Lung (tissue), 12 donors: ENCODE results near the gene RASGRF1. TPM values are rescaled to one million over a fixed set of nuclear protein-coding genes. Genes with fewer than 3 reads are reported as not detected.

Experiments
- ATAC-seq: fragments of 200-7000 bp; cut with Tn5 transposase; one replicate; pipeline ENCODE4 v1.9.1; 2020; ENCODE audit warnings: moderate number of reproducible peaks; ENCODE audit not compliant: insufficient read depth, low FRiP score
- DNase-seq, 3 donors: peaks; one replicate each; pipeline ENCODE4 v3.0.0-alpha.2; 2013 to 2017
- H3K27ac ChIP-seq, 2 donors: one replicate each; pipeline ENCODE4 v1.5.1; 2013; ENCODE audit warnings: mild to moderate bottlenecking in 2 of 2, moderate library complexity in 2 of 2, control low read depth in 1 of 2, inconsistent platforms in 1 of 2, low read depth in 1 of 2, low read length in 1 of 2
- H3K27me3 ChIP-seq, 3 donors: one replicate each; pipeline ENCODE4 v1.5.1; 2013; ENCODE audit warnings: low read length in 2 of 3; ENCODE audit not compliant: control insufficient read depth in 3 of 3, insufficient read depth in 3 of 3
- H3K36me3 ChIP-seq, 4 donors: one replicate each; pipeline ENCODE4 v1.5.1; 2013; ENCODE audit warnings: low read length in 4 of 4, mild to moderate bottlenecking in 1 of 4, moderate library complexity in 1 of 4; ENCODE audit not compliant: control insufficient read depth in 4 of 4, insufficient read depth in 4 of 4
- H3K4me1 ChIP-seq, 5 donors: one replicate each; pipeline ENCODE4 v1.5.1; 2013; ENCODE audit warnings: low read length in 5 of 5, mild to moderate bottlenecking in 2 of 5, moderate library complexity in 1 of 5; ENCODE audit not compliant: control insufficient read depth in 5 of 5, insufficient read depth in 5 of 5
- H3K4me3 ChIP-seq: one replicate; pipeline ENCODE4 v1.5.1; 2013; ENCODE audit warnings: mild to moderate bottlenecking, control low read depth, moderate library complexity
- H3K9ac ChIP-seq, 2 donors: one replicate each; pipeline ENCODE4 v1.5.1; 2013; ENCODE audit warnings: low read length in 2 of 2, control low read depth in 1 of 2; ENCODE audit not compliant: insufficient read depth in 1 of 2
- H3K9me3 ChIP-seq, 4 donors: one replicate each; pipeline ENCODE4 v1.5.1; 2013; ENCODE audit warnings: low read length in 3 of 4, mild to moderate bottlenecking in 1 of 4, moderate library complexity in 1 of 4; ENCODE audit not compliant: control insufficient read depth in 4 of 4, insufficient read depth in 3 of 4
- WGBS, 2 donors: extraction: QIAGEN DNeasy Blood & Tissue Kit; methylation state at CpG; one replicate each; pipeline ENCODE4 v1.1.7; 2013; 5-methylcytosine and 5-hydroxymethylcytosine counted together
- polyA plus RNA-seq, 2 donors: library from polyadenylated mRNA; stranded (reverse); fragments of 200-250 nt; gene quantifications; one replicate each; pipeline ENCODE4 v1.2.1, GENCODE V29; 2013
- total RNA-seq, 2 donors: library from RNA; depleted of rRNA in 1 of 2; stranded (reverse); fragments of >200 nt in 1 of 2; gene quantifications; one replicate each; pipeline ENCODE4 v1.2.1, GENCODE V29; 2014 to 2021
- TF ChIP-seq, protein P1 (sequence below): IDR thresholded peaks from 2 replicates; pipeline ENCODE4 v1.5.1; 2012; ENCODE audit warnings: mild to moderate bottlenecking; ENCODE audit errors: control extremely low read depth, extremely low read depth
- donor health status: control.
- donor health status: control.
- donor health status: Bipolar disorder and iron deficiency.
- donor health status: healthy.
- donor health status: DM: yes; HTN: yes; CAD: no.

The RASGRF1 gene
- total and polyA plus RNA-seq, 4 donors, result 10.9 to 71.2 (median 24.6) TPM

- no peaks in the 10 kb centered on the region for H3K27me3 ChIP-seq
- DNase-seq (no peak), ATAC-seq (no peak)
- no peak overlapping the region for H3K4me3 ChIP-seq
- no peak overlapping the region for H3K27ac ChIP-seq
- WGBS, 2 donors, result 96% methylated on average over 2 of the region's 2 CpGs
- no peaks in the 10 kb centered on the region for H3K36me3 ChIP-seq
- no peak overlapping the region for H3K9ac ChIP-seq
- TF ChIP-seq, protein P1, sequence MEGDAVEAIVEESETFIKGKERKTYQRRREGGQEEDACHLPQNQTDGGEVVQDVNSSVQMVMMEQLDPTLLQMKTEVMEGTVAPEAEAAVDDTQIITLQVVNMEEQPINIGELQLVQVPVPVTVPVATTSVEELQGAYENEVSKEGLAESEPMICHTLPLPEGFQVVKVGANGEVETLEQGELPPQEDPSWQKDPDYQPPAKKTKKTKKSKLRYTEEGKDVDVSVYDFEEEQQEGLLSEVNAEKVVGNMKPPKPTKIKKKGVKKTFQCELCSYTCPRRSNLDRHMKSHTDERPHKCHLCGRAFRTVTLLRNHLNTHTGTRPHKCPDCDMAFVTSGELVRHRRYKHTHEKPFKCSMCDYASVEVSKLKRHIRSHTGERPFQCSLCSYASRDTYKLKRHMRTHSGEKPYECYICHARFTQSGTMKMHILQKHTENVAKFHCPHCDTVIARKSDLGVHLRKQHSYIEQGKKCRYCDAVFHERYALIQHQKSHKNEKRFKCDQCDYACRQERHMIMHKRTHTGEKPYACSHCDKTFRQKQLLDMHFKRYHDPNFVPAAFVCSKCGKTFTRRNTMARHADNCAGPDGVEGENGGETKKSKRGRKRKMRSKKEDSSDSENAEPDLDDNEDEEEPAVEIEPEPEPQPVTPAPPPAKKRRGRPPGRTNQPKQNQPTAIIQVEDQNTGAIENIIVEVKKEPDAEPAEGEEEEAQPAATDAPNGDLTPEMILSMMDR, result no peak
- H3K4me1 ChIP-seq, result peaks cover 0 to 4% (median 0%) of the 10 kb centered on the region in 5 donors
- no peaks in the 10 kb centered on the region for H3K9me3 ChIP-seq
Measured at GRCh38 chr15:79010278-79010677, 80.3 kb downstream of the RASGRF1 start.

- no peak for DNase-seq
- H3K4me3 ChIP-seq, result no peak overlapping the region
- ATAC-seq, result no peak
Measured at GRCh38 chr15:79009379-79009778, 81.2 kb downstream of the RASGRF1 start.

GRCh38 chr15:79008659-79009058 lies 81.9 kb downstream of the RASGRF1 start:
- no peak for DNase-seq
- Histone ChIP-seq H3K4me3 (no peak overlapping the region), H3K9me3 (no peaks in the 10 kb centered on the region), H3K27ac (no peak overlapping the region), H3K9ac (no peak overlapping the region), H3K27me3 (no peaks in the 10 kb centered on the region), H3K36me3 (no peaks in the 10 kb centered on the region), H3K4me1 (peaks cover 0 to 12% (median 0%) of the 10 kb centered on the region in 5 donors)
- TF ChIP-seq, protein P1, result no peak
- ATAC-seq, result no peak
- WGBS, 2 donors, result 76 to 80% methylated on average over 10 of the region's 10 CpGs

More at GRCh38 chr15:79009379-79009778, 81.2 kb downstream of the RASGRF1 start:
- H3K9me3 ChIP-seq, result no peaks in the 10 kb centered on the region
- TF ChIP-seq, protein P1, result no peak
- H3K36me3 ChIP-seq, result no peaks in the 10 kb centered on the region
- H3K9ac ChIP-seq, result no peak overlapping the region
- 61 to 66% methylated on average over 4 of the region's 4 CpGs for WGBS, 2 donors
- H3K27ac ChIP-seq, result no peak overlapping the region
- peaks cover 0 to 8% (median 0%) of the 10 kb centered on the region in 5 donors for H3K4me1 ChIP-seq
- no peaks in the 10 kb centered on the region for H3K27me3 ChIP-seq

DNA sequence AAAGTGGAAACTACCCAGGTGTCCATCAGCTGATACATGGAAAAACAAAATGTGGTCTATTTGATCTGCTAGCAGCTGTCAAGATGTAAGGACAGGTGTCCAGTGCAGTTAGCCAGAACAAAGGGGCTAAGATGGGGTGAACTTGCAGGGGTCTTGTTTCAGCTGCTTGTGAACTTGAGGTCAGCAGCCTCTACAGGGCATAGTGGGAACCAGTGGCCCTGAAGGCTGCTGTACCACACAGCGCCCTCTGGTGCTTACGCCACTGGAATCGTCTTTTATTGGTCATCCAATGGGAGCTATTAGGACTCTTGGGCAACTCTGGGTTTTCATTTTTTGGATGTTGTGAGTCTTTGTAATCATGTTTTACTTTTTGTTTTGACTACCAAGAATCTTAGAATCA lies 83.5 kb downstream of the RASGRF1 start:
- Histone ChIP-seq H3K27me3 (no peaks in the 10 kb centered on the region), H3K27ac (no peak overlapping the region), H3K9me3 (no peaks in the 10 kb centered on the region), H3K4me1 (peaks cover 0 to 12% (median 0%) of the 10 kb centered on the region in 5 donors), H3K4me3 (no peak overlapping the region), H3K9ac (no peak overlapping the region), H3K36me3 (no peaks in the 10 kb centered on the region)
- DNase-seq (peak; percentile 42 to 53 (median 45)), ATAC-seq (no peak)
- TF ChIP-seq, protein P1, result peak; percentile 7
- WGBS, 2 donors, result 63 to 65% methylated on average over 3 of the region's 3 CpGs
